SK-N-DZ (cell line): ENCODE data around the gene DDX46.
A peak's percentile ranks its signal among the peaks of the same experiment; 100 is the strongest.
"Not testable (repeated sequence)": the region's sequence is repeated elsewhere in the genome, so short reads cannot be mapped to it uniquely, and the experiment has no call there.

Experiments used
- DNase-seq: peaks from one replicate; pipeline ENCODE4 v3.0.0-alpha.2; 2015; ENCODE audit warnings: low spot score
- small RNA-seq, 2 experiments: library from RNA; depleted of rRNA; stranded (forward); fragments of <200 nt; gene quantifications; one replicate each; pipeline ENCODE3, GENCODE V24; 2014

DDX46 gene

DNA sequence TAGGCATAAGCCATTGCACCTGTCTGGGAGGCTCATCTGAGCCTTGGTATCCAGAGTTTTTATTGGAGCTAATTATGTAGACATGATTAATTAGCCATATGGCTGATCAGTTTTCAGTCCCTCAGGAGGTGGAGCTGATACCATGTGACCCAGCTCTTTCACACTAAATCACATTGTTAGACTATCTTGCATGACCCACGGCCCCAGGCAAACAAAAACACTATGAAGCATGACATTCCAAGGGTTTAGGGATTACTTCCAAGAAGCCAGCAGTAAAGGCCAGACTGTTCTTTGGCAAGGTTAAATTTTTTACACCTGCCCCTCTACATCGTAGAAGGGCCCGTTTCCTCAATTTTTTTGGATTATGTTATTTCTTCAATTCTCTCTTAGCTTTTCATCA, 82.2 kb downstream of the DDX46 start:
- no peak for DNase-seq

DNA sequence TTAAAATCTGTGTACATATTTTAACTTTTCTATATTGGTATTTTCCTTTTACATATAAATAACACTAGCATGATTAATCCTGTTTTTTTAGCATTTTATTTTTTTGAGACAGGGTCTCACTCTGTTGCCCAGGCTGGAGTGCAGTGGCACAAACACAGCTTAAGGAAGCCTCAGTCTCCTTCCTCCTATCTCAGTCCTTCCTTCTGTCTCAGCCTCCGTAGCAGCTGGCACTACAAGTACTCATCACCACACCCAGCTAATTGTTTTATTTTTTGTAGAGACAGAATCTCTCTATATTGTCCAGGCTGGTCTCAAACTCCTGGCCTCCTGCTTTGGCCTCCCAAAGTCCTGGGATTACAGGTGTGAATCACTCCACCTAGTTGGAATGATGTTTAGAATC, 85.7 kb downstream of the DDX46 start:
- no peak for DNase-seq

DNA sequence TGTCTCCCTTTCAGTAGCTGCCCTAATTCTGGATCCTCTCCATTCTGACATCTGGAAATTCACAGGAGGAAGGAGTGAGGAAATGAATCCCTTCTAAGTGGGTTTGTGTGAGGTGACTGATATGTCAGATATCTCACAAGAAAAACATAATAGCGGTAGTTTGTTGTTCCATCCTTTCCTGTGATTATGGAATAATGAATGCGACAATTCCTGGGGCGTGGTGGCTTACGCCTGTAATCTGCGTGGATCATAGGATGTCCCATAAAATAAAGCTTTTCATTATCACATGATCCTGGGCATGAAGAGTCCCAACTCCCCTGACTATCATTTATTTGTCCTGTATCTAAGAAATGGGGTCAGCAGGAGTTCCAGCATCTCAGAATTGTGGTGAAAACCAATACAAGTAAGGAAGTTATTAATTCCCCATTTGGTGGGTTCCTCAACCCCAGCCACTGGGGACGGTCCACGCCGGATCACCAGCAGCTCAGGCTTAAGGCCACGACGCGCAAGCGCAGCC, 86.8 kb downstream of the DDX46 start:
- no peak for DNase-seq

DNA sequence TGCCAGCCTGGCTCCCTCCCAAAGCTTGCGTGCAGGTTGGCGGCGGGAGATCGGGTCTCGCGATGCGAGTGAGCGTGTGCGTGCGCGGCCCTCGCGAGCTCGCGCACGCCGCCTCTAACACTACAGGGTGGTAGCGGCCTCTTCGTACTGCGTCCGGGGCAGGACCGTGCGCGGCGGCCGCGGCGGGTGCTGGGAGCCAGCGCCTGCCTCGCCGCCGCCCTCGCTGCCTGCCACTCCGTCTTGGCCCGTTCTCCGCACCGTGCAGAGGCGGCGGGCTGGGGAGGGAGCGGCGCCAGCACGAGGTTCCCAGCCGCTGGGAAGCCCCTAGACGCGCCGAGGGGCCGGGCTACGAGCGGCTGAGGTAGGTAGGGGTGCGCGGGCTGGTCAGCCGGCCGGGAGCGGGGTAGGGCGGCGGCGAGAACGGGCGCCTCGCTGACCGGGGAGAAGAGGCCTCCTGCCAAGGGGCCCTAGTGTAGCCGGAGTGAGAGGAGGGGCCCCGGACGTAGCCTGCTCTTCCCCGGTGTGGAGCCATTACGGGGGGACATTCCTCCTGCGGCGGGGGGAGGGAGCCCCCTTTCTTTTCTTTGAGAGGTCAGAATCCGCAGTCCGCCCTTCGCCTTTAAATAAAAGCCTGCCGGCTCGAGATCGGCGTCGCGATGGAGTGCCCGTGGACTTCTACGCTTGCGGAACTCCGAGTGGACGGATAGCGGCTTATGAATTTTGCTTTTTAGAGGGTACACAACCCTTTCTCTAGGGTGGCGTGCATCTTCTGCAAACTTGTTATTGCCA, 87.5 kb downstream of the DDX46 start, which contains the start of gene C5orf24:
Gene C5orf24 (plus strand): TSS at position 117 of the 789 bp plus-strand sequence. CDS start 8,933 bp downstream, outside the sequence.
- DNase-seq = peak; percentile 95

DNA sequence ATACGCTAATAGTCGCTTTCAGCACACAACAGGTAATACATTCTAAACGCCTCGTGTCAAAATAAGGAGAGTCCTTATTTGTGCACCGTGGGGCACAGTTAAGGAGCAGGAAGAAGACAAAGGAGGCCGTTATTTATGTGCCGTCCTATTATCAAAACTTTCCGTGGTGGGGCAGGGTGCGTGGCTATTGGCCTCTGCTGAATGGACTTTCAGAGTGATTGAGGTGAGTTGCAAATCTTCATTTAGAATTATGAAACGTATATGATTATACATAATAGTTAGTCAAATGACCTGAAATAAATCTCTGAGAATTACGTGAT, 88.0 kb downstream of the DDX46 start:
- no peak for DNase-seq

DNA sequence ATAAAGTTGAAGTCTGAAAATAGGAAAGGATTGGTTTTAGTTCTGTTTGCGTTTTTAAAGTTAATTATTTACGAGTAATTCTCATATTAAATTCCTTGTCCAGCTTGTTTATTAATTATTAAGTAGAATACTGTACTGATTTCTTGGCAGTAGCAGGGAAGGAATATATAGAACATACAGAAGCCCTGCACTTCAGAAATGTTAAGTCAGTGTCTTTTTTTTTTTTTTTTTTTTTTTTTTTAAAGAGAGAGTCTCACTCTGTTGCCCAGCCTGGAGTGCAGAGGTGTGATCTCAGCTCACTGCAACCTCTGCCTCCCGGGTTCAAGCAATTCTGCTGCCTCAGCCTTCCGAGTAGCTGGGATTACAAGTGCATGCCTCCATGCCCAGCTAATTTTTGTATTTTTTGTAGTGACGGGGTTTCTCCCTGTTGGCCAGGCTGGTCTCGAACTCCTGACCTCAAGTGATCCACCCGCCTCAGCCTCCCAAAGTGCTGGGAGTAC, 90.9 kb downstream of the DDX46 start:
- not testable (repeated sequence) for DNase-seq

DNA sequence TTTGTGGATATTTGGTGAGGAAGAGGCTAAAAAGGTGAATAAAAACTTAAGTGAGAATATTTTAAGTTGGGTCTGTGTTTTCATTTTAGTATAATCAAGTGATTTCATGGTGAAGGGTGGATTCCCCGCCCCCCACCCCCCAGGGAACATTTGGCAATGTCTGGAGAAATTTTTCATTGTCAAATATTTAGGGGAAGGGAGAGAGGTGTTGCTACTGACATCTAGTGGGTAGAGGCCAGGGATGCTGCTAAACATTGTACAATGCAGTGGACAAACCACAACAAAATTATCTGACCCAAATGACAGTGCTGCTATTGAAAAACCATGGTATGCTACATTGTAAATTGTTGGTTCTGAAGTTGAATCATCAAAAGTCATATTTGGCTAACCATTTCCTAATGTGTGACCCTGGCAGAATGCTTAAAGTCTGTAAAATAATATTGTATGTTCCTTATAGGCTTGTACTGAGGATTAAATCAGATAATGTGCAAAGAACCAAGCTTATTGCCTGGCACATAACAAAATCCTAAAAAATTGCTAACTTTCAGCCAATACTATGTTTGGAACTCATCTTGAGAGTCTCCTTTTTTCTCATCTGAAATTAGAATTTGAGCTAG, 92.8 kb downstream of the DDX46 start:
- no peak for DNase-seq

DNA sequence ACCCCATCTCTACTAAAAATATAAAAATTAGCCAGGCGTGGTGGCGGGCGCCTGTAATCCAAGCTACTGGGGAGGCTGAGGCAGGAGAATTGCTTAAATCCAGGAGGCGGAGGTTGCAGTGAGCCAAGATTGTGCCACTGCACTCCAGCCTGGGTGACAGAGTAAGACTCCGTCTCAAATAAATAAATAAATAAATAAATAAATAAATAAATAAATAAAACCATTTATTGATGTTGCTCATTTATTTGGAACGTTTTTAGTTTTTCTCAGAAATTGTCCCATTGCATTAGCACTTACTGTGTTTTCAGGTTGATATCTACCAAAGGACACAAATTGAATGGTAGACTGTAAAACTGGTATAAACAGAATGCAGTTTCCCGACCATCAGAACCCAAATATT, 97.9 kb downstream of the DDX46 start:
- DNase-seq = not testable (repeated sequence)

DNA sequence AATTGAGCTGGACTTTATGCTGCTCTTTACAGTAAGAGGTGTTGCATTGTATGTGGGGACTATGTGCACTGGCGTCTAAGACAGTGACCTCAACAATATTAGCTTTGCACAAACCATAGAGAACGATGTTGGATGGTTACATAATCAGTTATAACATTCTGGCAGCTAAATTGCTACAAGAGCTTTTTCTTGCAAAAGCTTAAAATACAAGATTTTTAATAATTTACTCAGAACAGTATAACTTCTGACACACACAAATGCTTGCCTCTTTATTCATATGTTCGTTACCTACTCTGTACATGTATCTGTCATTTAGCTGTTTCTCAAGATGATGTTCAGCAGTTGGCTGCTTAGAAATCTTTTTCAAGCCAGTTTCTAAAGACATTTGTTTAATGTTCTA, 98.8 kb downstream of the DDX46 start:
- DNase-seq = no peak

DNA sequence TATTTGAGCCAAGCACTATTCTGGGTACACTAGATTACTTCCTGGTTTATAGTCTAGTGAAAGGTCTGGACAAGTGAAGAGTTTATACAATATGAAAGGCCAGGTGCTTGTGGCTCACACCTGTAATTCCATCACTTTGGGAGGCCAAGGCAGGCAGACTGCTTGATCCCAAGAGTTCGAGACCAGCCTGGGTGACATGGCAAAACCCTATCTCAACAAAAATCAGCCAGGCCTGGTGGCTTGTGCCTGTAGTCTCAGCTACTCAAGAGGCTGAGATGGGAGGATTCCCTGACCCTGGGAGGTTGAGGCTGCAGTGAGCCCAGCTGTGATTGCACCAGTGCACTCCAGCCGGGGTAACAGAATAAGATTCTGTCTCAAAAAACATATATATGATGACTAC, 106.1 kb downstream of the DDX46 start:
- no peak for DNase-seq

DNA sequence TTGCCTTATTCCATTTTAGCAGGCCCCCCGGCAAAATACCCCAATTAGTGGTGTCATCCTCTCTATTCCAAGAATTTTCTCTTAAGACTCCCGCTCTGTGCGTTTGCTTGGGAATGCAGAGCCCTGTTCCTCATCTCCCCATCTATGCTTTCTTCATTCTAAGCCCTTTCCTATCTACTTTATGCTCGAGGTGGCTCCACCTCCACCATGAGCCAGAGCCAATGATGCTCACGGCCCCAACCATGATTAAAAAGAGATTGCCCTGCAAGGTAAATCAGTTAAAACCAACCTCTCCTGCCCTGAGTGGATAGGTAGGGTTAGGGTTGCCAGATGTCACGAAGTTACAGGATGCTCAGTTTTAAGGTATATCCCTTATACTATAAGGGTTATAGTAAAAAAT, 114.9 kb downstream of the DDX46 start:
- DNase-seq = peak; percentile 78

DNA sequence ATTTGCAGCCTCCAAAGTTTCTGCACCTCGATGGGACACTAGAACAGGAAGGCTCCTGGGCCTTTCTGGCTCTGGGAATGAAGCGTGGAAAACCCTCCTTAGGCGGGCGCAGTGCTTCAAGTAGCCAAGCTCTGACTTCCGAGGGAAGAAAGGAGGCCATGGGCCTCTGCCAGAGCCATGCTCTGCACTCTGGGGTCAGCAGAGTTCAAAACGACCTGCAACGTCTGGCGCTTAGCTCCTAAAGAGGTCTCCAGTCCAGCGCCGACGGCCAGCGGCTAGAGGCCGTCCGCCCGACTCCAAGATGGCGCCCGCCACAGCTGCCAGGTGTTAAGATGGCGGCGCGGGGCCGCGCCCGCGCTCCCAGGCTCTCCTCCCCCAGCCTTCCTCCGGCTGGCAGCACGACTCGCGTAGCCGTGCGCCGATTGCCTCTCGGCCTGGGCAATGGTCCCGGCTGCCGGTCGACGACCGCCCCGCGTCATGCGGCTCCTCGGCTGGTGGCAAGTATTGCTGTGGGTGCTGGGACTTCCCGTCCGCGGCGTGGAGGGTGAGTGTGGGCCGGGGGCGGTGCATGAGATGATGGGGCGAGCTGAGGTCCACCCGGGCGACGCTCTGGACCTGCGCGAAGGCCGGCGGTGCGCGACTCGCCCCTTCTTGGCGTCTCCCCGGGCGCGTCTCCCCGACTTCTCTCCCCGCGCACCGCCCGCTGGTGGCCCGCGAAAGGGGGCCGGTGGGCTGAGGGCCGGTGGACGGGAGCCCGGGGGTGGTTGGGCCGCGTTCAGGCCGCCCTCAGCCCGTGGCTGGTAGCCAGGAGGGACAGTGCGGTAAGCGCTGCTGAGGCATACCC, 115.6 kb downstream of the DDX46 start, which contains the start of gene TXNDC15:
Gene TXNDC15 (plus strand): TSS at position 385 of the 844 bp plus-strand sequence. CDS start 57 bp downstream, at position 442.
- peak; percentile 87 for DNase-seq

DNA sequence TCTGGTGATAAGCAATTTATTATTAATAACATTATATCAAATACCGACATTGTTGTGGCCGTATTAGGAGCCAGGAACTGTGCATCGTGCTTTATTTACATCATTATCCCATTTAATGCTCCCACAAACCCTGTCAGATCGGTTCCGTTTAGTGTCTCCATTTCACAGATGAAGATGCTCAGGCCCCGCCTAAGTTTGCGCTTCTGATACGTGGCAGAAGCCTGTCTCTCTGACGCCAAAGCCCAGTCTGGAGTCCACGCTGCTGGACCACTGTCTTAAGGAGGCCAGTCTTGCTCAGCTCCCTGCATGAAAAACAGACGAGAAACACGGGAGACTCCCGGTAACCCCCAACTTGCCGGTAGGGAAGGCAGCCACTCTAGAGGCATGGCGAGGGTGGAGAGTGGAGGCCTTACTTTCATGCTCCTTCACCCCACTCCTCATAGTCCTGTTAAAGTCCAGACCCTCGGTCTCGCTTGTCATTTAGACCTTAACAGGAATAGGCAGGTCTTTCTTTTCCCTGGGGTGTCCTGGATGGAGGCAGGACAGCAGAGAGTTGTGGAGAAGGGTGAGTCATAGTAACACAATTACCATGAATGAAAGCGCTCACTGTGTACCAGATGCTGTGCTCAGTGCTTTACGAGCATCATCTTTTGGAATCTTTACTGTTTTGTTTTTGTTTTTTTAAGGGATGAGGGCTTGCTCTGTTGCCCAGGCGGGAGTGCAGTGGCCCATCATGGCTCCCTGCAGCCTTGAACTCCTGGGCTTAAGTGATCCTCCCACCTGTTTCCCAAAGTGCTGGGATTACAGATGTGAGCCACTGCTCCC, 116.5 kb downstream of the DDX46 start:
- DNase-seq = peak; percentile 79

DNA sequence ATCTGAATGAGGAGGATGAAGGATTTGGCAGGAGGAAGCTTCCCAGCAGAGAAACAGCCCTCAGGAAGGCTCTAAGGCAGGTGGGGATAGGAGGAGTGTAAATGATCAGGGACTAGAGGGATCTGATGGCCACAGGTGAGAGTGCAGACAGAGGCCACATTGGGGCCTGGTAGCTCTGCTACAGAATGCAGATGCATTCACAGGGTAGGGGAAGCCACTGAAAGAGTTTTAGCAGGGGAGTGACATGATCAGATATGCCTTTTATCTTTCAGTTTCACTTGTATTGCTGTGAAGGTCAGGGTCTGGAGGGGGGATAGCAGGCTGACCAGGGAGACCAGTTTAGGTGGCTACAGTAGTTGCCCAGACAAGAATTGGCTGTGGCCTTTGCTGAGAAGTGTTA, 118.6 kb downstream of the DDX46 start:
- no peak for DNase-seq

DNA sequence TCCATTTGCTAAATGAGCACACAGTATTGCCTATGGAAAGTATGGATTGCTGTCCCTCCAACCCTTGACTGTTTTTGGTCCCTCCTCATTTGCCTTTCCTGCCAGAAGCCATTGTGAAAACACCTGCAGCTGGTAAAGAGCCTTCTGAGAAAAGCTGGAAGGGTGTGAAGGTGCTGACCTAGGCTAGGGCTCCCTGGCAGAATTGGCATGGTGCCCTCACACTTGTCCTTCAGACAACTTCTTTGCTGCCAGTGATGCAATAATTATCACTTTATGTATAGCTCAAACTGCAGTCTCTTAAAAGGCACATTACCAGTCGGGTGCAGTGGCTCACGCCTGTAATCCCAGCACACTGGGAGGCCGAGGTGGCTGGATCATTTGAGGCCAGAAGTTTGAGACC, 119.8 kb downstream of the DDX46 start:
- DNase-seq = no peak

DNA sequence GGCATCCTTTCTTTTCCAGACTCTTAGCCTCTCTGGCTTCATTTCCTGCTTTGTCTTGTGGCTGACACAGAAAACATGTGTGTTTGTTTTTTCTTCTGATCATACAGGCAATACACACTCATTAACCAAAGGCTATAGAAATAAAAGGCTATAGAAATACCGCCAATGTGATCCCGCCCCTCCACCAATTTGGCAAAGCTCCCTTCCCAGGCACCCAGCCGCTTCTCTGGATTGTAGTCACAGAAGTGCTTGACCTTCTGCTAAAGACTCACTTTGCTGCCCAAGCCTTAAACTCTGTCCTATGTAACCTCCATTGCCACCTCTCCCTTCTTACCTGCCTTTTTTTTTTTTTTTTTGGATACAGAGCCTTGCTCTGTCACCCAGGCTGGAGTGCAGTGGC, 120.9 kb downstream of the DDX46 start:
- no peak for DNase-seq

Small RNA genes lying within 50 kb of the gene (small RNA-seq; reads per million reads assigned to genes)
- 0 reads per million in 2 experiments for gene RNU6-757P
